Osteocyte (in vitro differentiated cells): ENCODE results near the gene CRHR2. TPM values are rescaled to one million over a fixed set of nuclear protein-coding genes. Genes with fewer than 3 reads are reported as not detected.
"Not testable (repeated sequence)": the region's sequence is repeated elsewhere in the genome, so short reads cannot be mapped to it uniquely, and the experiment has no call there.

Experiments used
- DNase-seq: peaks from one replicate; pipeline ENCODE4 v3.0.0; 2021; ENCODE audit warnings: mixed read lengths; ENCODE audit not compliant: unreplicated experiment; ENCODE audit errors: extremely low spot score
- H3K27ac Mint-ChIP-seq: one replicate; pipeline ENCODE4 v1.8.0; 2021; ENCODE audit warnings: mild to moderate bottlenecking, mixed read lengths; ENCODE audit not compliant: unreplicated experiment
- H3K27me3 Mint-ChIP-seq: one replicate; pipeline ENCODE4 v1.8.0; 2021; ENCODE audit warnings: mixed read lengths; ENCODE audit not compliant: unreplicated experiment
- H3K36me3 Mint-ChIP-seq: one replicate; pipeline ENCODE4 v1.8.0; 2021; ENCODE audit warnings: mixed read lengths; ENCODE audit not compliant: unreplicated experiment
- H3K4me1 Mint-ChIP-seq: one replicate; pipeline ENCODE4 v1.8.0; 2021; ENCODE audit warnings: mixed read lengths; ENCODE audit not compliant: unreplicated experiment
- H3K4me3 Mint-ChIP-seq: one replicate; pipeline ENCODE4 v1.8.0; 2021; ENCODE audit warnings: mild to moderate bottlenecking, moderate library complexity, mixed read lengths; ENCODE audit not compliant: unreplicated experiment
- H3K9me3 Mint-ChIP-seq: one replicate; pipeline ENCODE4 v1.8.0; 2021; ENCODE audit warnings: mixed read lengths; ENCODE audit not compliant: unreplicated experiment
- total RNA-seq: library from RNA; stranded (reverse); gene quantifications from 2 replicates; pipeline ENCODE4 v1.2.1, GENCODE V29; 2021
- TF ChIP-seq, protein P1 (sequence below): fragments of 200-600 bp; sonication (generic); IDR thresholded peaks from 2 replicates; pipeline ENCODE4 v1.5.0; 2021; ENCODE audit warnings: antibody characterized with exemption, mild to moderate bottlenecking, moderate library complexity

The CRHR2 gene
- total RNA-seq, 1 donor from 2014 or later, result not detected

DNA sequence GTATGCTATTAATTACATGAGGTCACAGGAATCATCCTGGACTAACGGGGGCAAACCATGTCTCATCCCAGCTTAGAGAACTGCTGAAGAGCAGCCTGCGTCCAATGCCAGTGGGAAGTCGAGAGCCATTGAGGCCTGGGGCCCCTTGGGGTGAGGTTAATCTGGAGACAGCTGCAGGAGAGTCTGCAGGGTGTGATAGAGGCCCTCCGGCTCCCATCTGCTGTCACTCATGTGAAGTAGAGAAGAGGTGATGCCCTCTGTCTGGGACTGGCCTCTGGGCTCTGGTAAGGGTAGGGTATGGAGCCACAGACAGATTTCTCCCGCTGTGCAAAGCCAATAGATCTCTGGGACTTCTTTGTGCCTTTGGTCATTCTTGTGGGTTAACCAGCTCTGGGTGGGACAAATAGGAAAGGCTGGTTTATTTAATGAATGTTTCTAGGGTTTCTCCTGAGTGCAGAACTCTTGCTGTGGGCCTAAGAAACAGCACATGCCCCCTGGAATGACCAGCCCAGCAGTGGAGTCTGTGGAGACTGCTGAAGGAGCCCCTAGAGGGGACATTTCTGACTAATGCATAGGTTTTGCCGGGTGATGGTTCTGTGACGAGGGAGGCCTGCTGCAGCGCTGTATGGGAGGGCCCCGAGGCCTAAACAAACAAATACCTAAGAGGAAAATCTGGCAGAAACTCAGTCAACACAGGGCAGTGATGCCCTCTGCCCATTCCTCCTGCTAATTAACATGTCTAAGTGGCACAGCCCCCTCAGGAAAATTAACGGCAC lies 34.5 kb downstream of the CRHR2 start:
- Mint-ChIP-seq H3K4me3 (no peak overlapping the region), H3K36me3 (peaks cover 24% of the 10 kb centered on the region), H3K27me3 (no peaks in the 10 kb centered on the region), H3K9me3 (no peaks in the 10 kb centered on the region), H3K4me1 (peaks cover 4% of the 10 kb centered on the region), H3K27ac (no peak overlapping the region)
- no peak for DNase-seq
- TF ChIP-seq, protein P1, sequence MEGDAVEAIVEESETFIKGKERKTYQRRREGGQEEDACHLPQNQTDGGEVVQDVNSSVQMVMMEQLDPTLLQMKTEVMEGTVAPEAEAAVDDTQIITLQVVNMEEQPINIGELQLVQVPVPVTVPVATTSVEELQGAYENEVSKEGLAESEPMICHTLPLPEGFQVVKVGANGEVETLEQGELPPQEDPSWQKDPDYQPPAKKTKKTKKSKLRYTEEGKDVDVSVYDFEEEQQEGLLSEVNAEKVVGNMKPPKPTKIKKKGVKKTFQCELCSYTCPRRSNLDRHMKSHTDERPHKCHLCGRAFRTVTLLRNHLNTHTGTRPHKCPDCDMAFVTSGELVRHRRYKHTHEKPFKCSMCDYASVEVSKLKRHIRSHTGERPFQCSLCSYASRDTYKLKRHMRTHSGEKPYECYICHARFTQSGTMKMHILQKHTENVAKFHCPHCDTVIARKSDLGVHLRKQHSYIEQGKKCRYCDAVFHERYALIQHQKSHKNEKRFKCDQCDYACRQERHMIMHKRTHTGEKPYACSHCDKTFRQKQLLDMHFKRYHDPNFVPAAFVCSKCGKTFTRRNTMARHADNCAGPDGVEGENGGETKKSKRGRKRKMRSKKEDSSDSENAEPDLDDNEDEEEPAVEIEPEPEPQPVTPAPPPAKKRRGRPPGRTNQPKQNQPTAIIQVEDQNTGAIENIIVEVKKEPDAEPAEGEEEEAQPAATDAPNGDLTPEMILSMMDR, result no peak

DNA sequence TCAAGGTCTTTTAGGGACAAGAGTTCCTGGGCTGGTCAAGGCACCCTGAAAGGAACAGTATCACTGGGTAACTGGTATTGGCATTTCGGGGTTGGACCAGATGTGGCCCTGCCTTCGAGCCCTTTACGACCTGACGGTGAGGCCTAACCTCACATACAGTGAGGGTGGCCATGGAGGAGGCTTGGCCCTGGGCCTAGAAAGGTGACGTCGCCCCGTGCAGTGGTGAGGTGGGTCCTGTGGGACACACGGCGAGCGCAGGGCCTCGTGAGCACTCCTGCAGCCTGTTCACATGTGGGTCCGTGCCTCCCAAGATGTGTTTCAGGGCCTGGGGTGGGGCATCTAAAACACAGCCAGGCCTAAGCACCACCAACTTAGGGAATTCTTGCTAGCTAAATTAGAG lies 36.1 kb downstream of the CRHR2 start:
- H3K27ac Mint-ChIP-seq, result no peak overlapping the region
- no peak overlapping the region for H3K4me3 Mint-ChIP-seq
- no peaks in the 10 kb centered on the region for H3K27me3 Mint-ChIP-seq
- H3K36me3 Mint-ChIP-seq, result peaks cover 24% of the 10 kb centered on the region
- TF ChIP-seq, protein P1, result no peak
- H3K9me3 Mint-ChIP-seq, result no peaks in the 10 kb centered on the region
- DNase-seq, result peak; percentile 79
- peaks cover 4% of the 10 kb centered on the region for H3K4me1 Mint-ChIP-seq

DNA sequence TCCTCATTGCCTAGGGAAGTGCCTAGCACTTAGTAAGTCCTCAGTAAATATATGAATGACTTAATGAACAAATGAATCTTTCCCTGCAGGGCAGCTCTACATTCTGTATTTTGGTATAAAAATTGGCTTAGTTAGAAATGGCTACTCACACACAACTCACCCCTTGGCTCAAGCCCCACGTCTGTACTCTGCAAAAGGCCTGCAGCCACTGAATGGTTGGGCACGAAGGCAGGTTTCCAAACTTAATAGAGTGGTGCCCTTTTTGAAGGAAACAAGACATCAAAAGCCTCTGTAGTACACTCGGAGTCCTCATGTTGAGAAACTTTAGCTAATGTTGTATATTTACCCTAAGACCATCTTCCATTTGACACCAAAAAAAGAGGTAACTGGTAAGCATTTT lies 36.6 kb downstream of the CRHR2 start:
- H3K4me1 Mint-ChIP-seq, result peaks cover 4% of the 10 kb centered on the region
- H3K4me3 Mint-ChIP-seq, result no peak overlapping the region
- no peaks in the 10 kb centered on the region for H3K9me3 Mint-ChIP-seq
- no peak overlapping the region for H3K27ac Mint-ChIP-seq
- DNase-seq, result no peak
- H3K36me3 Mint-ChIP-seq, result peaks cover 24% of the 10 kb centered on the region
- no peaks in the 10 kb centered on the region for H3K27me3 Mint-ChIP-seq
- TF ChIP-seq, protein P1, result no peak

DNA sequence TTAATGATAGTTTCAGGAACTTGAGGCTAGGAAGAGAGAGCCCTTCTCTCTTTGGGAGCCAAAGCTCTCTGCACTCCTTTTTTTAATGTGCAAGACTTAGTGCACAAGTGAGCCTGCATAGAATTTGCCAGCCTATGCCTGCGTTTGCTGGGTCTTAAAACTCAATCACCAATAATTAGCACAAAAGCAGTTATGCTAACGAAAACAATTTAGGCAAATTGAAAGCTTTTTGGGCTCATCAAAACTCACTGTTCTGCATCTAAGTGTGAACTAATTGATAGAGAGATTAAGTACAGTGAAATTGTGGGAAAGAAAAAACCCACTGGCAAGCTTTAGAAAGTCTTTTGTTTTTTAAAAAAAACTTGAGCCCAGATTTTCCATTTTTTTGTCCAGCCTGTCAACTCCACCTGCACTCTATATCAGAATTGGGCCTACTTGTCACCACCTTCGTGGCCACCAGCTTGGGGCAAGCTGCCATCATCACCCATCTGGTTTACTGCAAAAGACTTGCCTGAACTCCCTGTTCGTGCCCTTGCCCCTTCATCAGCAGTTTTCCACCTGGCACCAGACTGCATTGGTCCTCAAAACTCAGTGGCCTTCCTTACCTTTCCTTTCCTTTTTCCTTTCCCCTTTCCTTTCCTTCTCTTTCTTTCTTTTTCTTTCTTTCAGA lies 37.8 kb downstream of the CRHR2 start:
- Mint-ChIP-seq H3K36me3 (peaks cover 25% of the 10 kb centered on the region), H3K4me1 (peaks cover 4% of the 10 kb centered on the region), H3K9me3 (no peaks in the 10 kb centered on the region), H3K27me3 (no peaks in the 10 kb centered on the region), H3K4me3 (no peak overlapping the region), H3K27ac (no peak overlapping the region)
- TF ChIP-seq, protein P1, result no peak
- DNase-seq, result no peak

DNA sequence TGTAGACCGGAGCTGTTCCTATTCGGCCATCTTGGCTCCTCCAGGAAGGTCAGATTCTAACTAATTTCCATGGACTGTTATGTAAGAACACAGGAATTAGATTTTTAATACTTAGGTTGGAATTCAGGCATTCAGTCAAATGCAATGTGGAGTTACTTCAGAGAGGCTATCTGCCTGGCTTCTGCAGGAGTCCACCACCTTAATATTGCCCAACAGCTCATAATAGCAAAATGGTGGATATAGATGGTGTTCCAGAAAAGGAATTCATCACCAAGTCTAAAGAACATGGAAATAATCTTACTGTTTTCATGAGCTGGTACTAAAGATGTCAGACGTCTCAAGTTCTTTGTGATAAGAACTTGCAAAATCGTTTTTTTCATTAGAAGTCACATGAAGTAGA lies 39.5 kb downstream of the CRHR2 start:
- Mint-ChIP-seq H3K36me3 (peaks cover 25% of the 10 kb centered on the region), H3K4me1 (peaks cover 4% of the 10 kb centered on the region), H3K9me3 (no peaks in the 10 kb centered on the region), H3K27me3 (no peaks in the 10 kb centered on the region), H3K4me3 (no peak overlapping the region), H3K27ac (no peak overlapping the region)
- TF ChIP-seq, protein P1, result no peak
- DNase-seq, result no peak

DNA sequence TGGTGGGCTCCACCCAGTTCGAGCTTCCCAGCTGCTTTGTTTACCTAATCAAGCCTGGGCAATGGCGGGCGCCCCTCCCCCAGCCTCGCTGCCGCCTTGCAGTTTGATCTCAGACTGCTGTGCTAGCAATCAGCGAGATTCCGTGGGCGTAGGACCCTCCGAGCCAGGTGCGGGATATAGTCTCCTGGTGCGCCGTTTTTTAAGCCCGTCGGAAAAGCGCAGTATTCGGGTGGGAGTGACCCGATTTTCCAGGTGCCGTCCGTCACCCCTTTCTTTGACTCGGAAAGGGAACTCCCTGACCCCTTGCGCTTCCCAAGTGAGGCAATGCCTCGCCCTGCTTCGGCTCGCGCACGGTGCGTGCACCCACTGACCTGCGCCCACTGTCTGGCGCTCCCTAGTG lies 39.9 kb downstream of the CRHR2 start:
- not testable (repeated sequence) for DNase-seq, H3K9me3 Mint-ChIP-seq, H3K4me3 Mint-ChIP-seq, H3K4me1 Mint-ChIP-seq, H3K27me3 Mint-ChIP-seq, H3K27ac Mint-ChIP-seq
- peaks cover 25% of the 10 kb centered on the region for H3K36me3 Mint-ChIP-seq
